Activated effector memory CD4-positive, alpha-beta T cell treated with anti-CD3 and anti-CD28 coated beads, Interleukin-2, amount 50 U/mL, for 16 hours (primary cell): ENCODE data around the gene FAM120A.
"Not testable (repeated sequence)": the region's sequence is repeated elsewhere in the genome, so short reads cannot be mapped to it uniquely, and the experiment has no call there.

Experiments
- DNase-seq: peaks from one replicate; pipeline ENCODE4 v3.0.0-alpha.2; 2020

The FAM120A gene

DNA sequence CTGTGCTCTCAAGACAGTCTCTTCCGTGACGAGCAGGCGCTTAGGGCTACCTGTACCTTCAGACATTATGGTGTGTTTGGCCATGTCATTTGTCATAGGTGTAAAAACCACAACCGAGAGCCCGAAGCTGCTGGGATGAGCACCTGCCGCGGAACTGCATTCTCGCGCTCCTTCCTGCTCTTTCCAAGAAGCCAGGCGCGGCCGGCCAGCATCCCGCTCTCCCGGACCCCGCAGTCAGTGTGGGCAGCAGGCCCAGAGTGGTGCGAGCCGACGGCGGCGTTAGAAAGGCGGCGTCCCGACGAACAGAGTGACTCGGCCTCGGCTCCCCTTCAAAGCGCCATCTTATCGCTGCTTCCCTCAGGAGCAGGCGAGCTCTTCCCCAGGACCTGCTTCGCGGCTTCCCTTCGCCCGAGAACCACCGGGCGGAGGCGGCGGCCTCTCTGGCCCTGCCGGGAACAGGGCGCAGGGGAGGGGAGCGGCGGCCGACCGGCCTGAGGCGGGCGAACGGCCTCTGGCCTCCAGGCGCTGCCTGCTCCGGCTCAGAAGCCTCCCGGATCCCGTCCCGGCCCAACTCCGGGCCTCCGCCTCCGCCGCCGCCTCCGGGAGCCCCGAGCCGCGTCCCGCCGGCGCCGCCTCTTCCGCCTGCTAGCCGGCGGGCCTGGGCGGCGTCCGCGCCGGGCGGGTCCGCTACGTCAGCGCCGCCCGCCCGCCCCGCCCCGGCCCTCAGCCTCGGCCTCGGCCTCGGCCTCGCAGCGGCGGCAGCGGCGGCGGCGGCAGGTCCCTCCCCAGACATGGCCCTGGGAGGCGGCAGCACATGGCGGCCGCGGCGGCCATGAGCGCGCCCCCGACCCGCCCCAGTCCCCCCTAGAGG lies at the start of gene FAM120A:
FAM120A (plus strand) TSS at position 741 of the 871 bp plus-strand sequence. CDS start 231 bp downstream, outside the sequence.
- peak; percentile 92 for DNase-seq

DNA sequence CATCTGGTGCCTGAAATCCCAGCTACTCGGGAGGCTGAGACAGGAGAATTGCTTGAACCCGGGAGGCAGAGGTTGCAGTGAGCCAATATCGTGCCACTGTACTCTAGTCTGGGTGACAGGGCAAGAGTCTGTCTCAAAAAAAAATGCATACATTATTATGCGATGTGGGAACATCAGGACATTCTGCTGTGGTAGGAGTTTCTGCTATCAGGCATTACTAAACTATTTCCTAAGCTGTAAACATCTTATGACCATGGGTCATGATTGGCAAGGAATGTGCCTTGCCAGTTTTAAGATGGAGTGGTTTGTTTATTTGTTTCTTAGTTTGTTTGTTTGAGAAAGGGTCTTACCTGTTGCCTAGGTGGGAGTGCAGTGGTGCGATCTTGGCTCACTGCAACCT lies 45.1 kb upstream of the FAM120A start:
- no peak for DNase-seq

- no peak for DNase-seq
These were observed 38.0 kb upstream of the FAM120A start for GRCh38 chr9:93413530-93413929.

DNA sequence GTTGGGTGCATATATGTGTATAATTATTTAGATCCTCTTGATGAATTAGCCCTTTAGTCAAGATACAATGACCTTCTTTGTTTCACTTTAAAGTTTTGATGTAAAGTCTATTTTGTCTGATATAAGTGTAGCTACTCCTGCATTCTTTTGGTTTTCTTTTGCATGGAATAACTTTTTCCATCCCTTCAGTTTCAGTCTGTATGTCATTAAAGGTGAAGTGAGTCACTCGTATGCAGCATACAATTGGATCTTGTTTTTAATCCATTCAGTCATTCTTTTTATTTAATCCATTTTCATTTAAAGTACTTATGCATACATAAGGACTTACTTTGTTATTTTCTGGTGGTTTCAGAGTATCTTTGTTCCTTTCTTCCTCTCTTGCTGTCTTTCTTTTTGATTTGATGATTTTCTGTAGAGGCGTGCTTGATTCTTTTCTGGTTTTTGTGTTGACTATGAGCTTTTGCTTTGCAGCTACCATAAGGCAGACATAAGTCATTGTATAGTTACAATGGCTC lies 36.3 kb upstream of the FAM120A start:
- no peak for DNase-seq

DNA sequence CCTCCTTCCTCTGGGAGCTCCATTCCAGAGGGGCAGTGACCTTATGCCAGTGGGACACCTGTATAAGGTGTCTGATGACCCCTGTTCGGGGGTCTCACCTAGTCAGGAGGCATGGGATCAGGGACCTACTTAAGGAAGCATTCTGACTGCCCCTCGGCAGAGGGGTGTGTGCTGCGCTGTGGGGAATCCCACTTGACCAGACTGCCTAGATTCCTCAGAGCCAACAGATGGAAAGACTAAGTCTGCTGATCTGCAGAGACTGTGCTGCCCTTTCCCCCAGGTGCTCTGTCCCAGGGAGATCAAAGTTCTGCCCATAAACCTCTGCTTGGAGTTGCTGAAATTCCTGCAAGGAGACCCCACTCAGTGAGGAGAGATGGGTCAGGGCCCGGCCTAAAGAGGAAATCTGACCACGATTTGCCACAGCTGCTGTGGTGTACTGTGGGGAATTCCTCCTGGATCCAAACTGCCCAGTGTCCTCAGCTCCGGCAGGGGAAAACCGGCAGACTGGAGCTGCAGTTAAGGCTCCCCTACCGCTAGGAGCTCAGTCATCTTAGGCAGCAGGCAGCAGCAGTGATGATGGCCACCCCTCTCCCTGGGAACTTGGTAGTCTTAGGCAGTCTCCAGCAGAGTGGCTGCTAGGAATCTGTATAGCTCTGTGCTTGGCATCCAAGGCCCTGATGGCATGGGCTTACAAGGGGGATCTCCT lies 34.8 kb upstream of the FAM120A start:
- no peak for DNase-seq

DNA sequence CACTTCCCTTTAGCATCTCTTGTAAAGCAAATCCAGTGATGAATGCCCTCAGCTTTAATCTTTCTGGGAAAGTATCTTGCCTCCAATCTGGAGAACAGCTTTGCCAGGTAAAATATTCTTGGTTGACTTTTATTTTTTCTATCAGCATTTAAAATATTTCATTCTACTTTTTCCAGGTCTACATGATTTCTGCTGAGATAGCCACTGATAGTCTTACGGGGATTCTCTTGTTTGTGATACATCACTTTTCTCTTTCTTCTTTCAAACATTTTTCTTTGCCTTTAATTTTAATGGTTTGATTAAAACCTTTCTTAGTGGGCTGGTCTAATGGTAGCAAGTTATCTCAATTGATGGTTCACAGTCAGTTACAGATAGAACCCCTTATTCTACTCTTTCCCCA lies 33.9 kb upstream of the FAM120A start:
- DNase-seq = no peak

DNA sequence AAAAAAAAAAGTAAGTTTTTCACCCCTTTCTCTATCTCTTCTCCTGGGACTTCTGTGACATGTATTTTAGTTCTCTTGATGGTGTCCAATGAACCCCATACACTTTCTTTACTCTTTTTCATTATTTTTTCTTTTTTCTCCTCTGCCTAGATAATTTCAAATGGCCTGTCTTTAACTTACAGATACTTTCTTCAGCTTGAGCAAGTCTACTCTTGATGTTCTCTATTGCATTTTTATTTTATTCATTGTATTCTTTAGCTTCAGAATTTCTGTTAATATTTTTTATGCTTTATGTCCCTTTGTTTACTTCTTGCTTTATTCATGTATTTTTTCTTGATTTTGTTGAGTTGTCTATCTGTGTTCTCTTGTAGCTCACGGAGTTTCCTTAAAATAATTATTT lies 32.5 kb upstream of the FAM120A start:
- no peak for DNase-seq

- DNase-seq = no peak
These were observed 28.4 kb upstream of the FAM120A start for GRCh38 chr9:93422977-93423616.

DNA sequence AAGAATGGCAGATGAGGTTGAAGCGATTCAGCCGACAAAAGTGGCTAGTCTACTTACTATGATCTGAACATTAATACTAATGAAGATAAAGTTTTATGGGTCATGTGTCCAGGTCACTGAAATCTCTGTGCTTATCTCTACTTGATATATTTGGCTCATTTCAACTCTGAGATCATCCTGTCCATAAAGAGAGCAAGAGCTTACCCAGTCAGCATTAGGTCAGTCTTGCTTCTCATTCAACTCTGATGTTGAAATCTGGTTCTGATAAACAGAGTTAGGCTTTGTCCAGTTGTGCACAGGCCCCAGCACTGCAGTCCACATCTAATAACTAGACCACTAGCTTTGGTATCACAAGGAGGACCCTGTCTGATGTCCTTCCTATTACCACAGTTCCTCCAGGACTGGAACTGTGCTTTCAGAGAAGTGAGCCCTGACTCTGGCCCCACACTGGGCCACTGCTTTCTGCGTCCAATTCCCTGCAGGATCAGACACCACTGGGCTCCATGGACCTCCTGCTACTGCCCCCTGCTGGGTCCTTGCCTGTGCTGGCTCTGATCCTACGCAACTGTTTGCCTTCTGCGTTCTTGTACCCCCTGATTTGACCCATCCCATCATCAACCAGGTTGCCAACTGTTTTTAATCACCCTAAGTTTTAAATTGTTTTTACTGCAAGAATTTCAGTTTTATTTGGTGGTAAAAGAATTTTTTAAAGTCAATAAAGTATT lies 23.7 kb upstream of the FAM120A start:
- no peak for DNase-seq

DNA sequence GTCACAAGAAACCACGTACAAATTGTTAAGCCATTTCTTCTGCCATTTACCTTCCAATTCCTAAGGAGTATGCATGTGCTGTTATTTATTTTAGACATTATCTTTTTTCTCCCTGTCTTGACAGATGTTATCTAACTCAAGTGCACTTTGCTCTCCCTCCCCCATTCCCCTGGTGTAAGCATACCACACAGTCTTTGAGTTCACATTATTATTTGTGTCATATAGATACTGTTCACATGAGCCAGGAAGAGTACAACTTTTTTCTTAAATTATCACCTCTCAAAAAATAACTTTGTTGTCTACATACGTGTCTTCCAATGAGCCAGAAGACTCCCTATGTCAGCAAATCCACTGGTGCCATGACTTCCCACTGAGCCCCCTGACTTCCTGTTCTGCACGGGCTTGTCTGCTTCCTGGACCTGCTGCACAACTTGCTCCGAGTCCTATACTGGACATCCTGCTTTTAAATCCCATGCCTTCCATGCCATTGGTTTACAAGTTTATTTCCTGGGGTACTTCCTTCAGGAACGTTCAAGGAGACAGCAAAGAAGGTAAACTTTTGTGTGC lies 19.9 kb upstream of the FAM120A start:
- DNase-seq = no peak

- no peak for DNase-seq
These were observed 18.5 kb upstream of the FAM120A start for GRCh38 chr9:93432964-93433363.

DNA sequence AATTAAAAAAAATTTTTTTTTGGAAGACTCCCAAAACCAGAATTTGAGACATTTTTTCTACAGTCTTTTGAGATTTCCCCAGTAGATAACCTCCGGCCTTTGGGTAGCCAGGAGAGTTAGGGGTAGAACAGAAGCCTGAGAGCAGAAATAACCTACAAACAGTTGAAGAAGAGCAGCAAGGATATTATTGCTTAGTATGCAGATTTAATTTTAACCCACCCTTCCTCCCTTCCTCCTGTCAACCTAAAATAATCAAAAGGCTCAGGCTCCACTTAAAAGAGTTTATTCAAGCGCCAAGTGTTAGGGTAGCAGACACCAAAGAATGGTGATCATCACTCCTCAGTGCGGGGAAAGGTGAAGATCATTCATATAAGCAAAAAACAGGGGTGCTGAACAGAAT lies 17.4 kb upstream of the FAM120A start:
- no peak for DNase-seq

DNA sequence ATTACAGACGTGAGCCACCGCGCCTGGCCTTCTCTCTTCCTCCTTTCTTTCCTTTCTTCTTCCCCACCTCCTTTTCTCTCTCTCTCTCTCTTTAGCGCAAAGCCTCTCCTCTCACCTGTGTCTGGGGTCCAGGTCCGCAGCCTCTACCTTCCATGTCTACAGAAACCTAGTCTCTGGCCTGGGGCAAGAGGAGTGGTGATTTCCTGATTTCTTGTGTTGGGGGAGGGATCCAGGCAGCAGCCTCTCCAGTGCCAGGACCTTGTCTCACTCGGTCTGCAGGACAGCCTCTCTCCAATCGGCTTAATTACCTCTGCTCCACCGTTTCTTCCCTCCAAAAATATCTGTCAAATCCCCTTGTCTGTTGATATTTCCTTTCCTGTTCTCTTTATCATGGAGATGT lies 16.1 kb upstream of the FAM120A start:
- DNase-seq = no peak

DNA sequence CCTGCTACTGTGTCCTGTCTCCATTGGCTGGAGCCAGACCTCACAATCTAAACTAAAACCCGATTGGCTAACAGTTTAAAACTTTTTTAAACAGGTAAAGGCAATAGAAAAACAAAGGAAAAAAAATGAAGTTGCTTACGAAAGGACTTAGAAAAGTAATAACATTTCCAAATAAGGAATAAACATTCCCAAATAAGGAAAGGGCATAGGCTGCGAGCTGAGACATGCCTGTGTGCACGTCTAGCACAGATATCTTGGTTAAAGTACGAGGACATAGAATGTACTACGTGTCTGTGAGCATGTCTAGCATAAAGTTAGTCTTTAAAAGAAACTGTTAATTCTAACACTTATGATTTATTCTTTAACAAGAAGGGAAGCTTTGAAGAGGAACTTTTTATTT lies 15.3 kb upstream of the FAM120A start:
- no peak for DNase-seq

DNA sequence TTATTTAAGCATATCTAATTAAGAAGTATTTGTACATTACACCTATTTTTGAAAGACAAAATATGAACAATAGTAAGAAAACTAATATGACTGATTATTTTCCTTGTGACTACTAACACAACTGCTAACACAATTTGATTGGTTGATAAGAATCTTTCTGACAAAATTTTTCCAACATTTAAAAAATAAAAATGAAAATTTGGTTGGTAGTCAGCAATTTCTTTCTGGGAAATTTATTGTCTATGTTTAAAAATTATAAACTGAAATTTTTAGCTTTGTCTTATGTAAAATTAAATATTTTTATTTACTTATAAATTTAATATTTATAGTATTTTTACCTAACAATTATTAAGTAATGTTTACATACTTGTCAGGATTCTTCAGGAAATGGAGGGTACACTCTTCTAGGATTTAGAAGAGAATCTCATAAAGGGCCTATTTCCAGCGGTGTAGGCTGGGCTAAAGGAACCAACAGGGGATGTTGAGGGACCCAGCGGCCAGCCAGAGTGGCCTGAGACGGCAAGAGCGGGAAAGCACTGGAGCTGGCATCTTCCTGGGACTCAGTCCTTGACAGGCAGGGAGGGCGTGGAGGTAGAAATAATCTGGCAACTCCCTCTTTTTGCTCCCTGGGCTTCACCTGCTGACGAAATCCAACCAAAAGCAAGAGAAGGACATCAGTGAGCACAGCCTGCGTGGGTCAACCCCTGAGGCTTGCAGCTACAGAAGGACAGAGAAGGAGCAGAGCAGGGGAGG lies 14.7 kb upstream of the FAM120A start:
- no peak for DNase-seq

GRCh38 chr9:93437996-93438395 lies 13.5 kb upstream of the FAM120A start:
- DNase-seq = no peak

DNA sequence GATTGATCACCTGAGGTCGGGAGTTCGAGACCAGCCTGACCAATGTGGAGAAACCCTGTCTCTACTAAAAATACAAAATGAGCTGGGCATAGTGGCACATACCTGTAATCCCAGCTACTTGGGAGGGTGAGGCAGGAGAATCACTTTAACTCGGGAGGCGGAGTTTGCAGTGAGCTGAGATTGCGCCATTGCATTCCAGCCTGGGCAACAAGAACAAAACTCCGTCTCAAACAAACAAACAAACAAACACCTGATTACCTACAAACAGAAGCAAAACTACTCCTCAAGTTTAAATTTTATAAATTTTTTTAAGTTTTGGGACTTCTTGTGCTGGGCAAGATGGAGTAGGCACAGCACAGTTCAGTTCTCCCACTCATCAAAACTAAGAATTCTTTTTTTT lies 12.2 kb upstream of the FAM120A start:
- DNase-seq = not testable (repeated sequence)

- DNase-seq = no peak
These were observed 10.4 kb upstream of the FAM120A start for GRCh38 chr9:93440896-93441580.

GRCh38 chr9:93446073-93446472 lies 5.4 kb upstream of the FAM120A start:
- DNase-seq = no peak

GRCh38 chr9:93447655-93448054 lies 3.8 kb upstream of the FAM120A start:
- DNase-seq = no peak
